HTERT RPE-1 (cell line): ENCODE measurements around the gene CDC37.
"Not testable (repeated sequence)": the region's sequence is repeated elsewhere in the genome, so short reads cannot be mapped to it uniquely, and the experiment has no call there.

Experiments
- in situ Hi-C: fragments of 300-500 bp; cut with MboI; formaldehyde crosslinking; loops from 4 replicates; pipeline ENCODE4 v1.14.3; 2020; ENCODE audit warnings: low sequenced_read_pairs

CDC37 gene

GRCh38 chr19:10420444-10421239, 17.3 kb upstream of the CDC37 start, which contains the start of gene PDE4A:
TSS of gene PDE4A (plus strand) at chr19:10420538. CDS start at chr19:10420765, 227 bp downstream.
- in situ Hi-C loops, result no loop called here

GRCh38 chr19:10419646-10420443, 16.5 kb upstream of the CDC37 start:
- in situ Hi-C loops, result no loop called here

GRCh38 chr19:10419200-10419645, 15.9 kb upstream of the CDC37 start:
- in situ Hi-C loops, result no loop called here

- in situ Hi-C loops, result no loop called here
Observed at GRCh38 chr19:10418485-10419199, 15.3 kb upstream of the CDC37 start.

- in situ Hi-C loops, result no loop called here
Observed at GRCh38 chr19:10418235-10418484, 14.8 kb upstream of the CDC37 start.

GRCh38 chr19:10417541-10418234, 14.3 kb upstream of the CDC37 start:
- in situ Hi-C loops, result no loop called here

GRCh38 chr19:10416380-10417257, 13.3 kb upstream of the CDC37 start:
- in situ Hi-C loops, result no loop called here

GRCh38 chr19:10416083-10416379, 12.7 kb upstream of the CDC37 start:
- in situ Hi-C loops, result no loop called here

- in situ Hi-C loops, result no loop called here
Observed at GRCh38 chr19:10412257-10412977, 9.1 kb upstream of the CDC37 start.

GRCh38 chr19:10411224-10411623, 7.9 kb upstream of the CDC37 start:
- in situ Hi-C loops, result not testable (repeated sequence)

GRCh38 chr19:10408511-10409283, 5.4 kb upstream of the CDC37 start:
- in situ Hi-C loops, result no loop called here

- in situ Hi-C loops, result no loop called here
Observed at GRCh38 chr19:10407096-10407495, 3.8 kb upstream of the CDC37 start.

- in situ Hi-C loops, result no loop called here
Observed at GRCh38 chr19:10406191-10406590, 2.8 kb upstream of the CDC37 start.

GRCh38 chr19:10404888-10405820, 1.8 kb upstream of the CDC37 start:
- in situ Hi-C loops, result no loop called here

GRCh38 chr19:10402441-10403038, 802 bp downstream of the CDC37 start:
- in situ Hi-C loops, result no loop called here

GRCh38 chr19:10399878-10400277, 3.5 kb downstream of the CDC37 start:
- in situ Hi-C loops, result no loop called here

GRCh38 chr19:10399340-10399739, 4.0 kb downstream of the CDC37 start:
- in situ Hi-C loops, result not testable (repeated sequence)
